NCI-H524 (cell line): ENCODE measurements around the gene TSHZ2.

Experiments used
- DNase-seq, 2 experiments: peaks; one replicate each; lab custom pipeline; 2025; lab: John Stamatoyannopoulos, UW

The TSHZ2 gene

GRCh38 chr20:53027089-53027488, 54.9 kb downstream of the TSHZ2 start:
- DNase-seq = no peak

DNA sequence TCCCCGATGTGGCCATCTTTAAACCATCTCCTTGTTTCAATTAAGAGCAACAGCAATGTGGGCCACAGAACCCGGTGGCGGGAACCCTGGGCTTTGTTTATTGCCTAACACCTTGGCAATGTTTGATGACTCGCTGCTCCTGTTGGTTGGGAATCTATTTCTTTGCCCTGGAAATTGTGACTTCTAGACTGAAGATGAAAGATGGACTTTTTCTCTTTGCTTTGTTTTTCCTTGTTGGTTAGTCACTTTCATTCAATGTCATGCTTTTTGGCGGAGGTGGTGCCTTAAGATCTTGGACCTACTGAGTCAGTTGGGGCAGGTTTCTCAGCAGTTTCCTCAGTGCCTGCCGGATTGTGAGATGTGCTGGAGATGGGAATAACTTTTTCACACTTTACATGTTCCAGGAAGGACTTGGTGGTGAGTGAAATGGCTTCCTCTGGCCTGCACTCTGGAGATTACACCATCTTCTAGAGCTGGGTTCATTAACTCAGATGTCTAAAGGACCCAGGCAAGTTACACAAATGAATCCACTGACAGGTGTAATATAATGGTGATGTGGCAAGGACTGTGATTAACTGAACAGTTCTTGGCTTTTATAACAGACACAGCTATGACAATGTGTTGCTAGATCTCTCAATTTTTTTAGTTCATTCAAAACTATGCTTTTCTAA, 56.3 kb downstream of the TSHZ2 start:
- no peak for DNase-seq

DNA sequence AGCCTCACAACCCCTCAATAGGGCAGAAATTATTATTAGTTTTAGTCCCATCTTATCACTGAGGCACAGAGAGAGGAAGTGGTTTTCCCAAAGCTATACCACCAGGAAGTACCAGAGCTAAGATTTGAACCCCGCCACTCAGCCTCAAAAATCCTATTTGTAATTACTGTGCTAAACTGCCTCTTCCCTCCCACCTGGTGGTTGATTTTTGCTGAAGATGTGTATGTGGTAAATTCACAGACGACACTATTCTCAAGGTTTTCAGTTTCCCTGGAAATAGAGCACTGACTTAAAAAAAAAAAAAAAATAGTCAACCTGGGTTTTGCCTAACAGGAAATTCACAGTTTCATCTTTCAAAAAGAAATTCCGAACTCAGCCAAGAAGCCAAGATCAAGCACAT, 57.9 kb downstream of the TSHZ2 start:
- DNase-seq = no peak

GRCh38 chr20:53032046-53032445, 59.9 kb downstream of the TSHZ2 start:
- no peak for DNase-seq

DNA sequence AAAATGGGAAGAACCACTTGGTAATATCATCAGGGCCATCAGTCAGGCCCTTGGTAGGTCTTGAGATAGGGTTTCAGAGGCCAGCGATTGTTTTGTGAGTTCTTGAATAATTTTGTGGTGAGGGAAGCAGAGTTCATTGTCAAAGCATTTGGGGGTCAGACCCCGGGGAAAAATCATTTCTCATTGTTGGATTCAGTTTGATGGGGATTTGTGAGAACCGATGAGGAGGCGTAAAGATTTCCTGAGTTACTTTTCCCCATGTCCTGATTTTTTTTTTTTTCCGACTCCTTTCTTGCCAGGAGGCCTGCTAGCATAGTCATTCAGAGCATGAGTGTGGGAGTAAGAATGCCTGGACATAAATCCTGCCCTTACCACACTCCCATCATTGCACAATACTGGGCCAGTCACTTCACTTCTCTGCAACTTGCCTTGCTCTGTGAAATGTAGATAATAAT, 60.3 kb downstream of the TSHZ2 start:
- DNase-seq = no peak

- DNase-seq = no peak
Observed at GRCh38 chr20:53033176-53033575, 61.0 kb downstream of the TSHZ2 start.

- peak in 1 of 2 experiments; percentile 16 for DNase-seq
Observed at GRCh38 chr20:53034899-53035298, 62.7 kb downstream of the TSHZ2 start.

GRCh38 chr20:53036992-53037391, 64.8 kb downstream of the TSHZ2 start:
- DNase-seq = no peak

DNA sequence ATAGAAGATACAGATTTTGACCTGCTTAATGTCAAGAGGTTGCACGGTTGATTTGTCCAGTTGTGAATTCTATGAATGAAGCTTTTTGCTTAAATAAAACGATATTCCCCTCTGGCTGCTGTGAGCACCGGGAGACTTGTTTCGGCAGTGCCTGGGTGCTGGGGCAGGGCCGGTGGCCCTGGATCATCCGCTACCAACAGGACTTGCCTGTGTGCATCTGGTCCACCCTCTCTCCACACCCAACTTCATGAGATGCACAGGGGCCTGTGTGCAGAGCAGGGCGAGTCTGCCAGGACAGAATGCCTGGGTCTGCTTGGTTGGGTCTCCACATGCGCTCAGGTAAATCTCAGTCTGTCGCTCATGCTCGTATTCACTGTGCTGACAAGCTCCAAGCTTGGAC, 65.5 kb downstream of the TSHZ2 start:
- no peak for DNase-seq

- no peak for DNase-seq
Observed at GRCh38 chr20:53038299-53038698, 66.1 kb downstream of the TSHZ2 start.

- DNase-seq = peak; percentile 10 to 51
Observed at GRCh38 chr20:53040693-53041589, 68.8 kb downstream of the TSHZ2 start.

GRCh38 chr20:53042521-53042920, 70.4 kb downstream of the TSHZ2 start:
- DNase-seq = no peak

GRCh38 chr20:53044296-53044695, 72.1 kb downstream of the TSHZ2 start:
- no peak for DNase-seq

DNA sequence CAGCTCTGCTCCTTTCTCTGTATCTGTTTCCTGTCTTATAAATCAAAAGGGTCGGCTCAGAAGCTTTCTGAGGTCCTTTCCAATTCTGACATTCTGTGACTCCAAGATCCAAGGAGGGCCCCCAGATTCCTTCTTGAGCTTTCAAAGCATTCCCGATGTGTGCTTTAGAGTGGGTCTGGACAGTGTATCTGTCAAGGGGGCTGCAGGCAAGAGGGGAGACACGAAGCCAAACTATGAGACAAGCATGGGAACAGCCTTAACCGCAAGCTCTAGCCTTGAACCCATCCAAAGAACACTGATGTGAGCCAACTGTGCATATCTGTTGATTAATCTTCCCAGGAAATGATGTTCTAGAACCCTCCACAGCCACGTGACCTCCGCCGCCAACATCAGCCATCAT, 73.8 kb downstream of the TSHZ2 start:
- DNase-seq = no peak

- DNase-seq = no peak
Observed at GRCh38 chr20:53047203-53047602, 75.0 kb downstream of the TSHZ2 start.

DNA sequence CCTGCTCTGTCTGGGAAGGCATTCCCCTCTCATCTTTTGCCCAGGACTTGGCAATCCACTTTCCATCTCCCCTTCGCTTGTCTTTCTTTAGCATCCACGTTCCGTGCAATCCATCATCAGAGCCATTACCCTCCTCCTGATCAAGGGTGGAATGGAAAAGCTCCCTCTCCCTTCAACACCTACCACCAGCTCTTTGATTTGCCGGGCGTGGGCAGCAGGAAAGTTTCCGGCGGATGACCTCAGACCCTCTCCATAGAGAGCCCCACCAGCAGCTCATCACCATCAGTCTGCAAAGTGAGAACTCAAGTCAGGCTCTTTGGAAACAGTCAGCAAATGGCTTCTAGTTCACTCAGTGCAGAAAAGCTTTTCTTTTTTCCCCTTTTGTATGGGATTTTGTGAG, 76.2 kb downstream of the TSHZ2 start:
- no peak for DNase-seq

GRCh38 chr20:53050338-53050737, 78.2 kb downstream of the TSHZ2 start:
- DNase-seq = no peak

DNA sequence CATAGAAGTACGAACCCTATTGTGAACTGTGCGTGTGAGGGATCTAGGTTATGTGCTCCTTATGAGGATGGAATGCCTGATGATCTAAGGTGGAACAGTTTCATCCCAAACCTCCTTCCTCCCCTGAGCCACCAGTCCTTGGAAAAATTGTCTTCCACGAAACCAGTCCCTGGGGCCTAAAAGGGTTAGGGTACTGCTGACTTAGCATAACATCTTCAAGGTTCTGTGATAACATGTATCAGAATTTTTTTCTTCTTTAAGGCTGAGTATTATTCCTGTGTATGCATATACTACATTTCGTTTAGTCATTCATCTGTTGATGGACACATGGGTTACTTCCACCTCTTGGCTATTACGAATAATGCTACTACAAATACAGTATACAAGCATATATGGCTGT, 80.2 kb downstream of the TSHZ2 start:
- DNase-seq = no peak

DNA sequence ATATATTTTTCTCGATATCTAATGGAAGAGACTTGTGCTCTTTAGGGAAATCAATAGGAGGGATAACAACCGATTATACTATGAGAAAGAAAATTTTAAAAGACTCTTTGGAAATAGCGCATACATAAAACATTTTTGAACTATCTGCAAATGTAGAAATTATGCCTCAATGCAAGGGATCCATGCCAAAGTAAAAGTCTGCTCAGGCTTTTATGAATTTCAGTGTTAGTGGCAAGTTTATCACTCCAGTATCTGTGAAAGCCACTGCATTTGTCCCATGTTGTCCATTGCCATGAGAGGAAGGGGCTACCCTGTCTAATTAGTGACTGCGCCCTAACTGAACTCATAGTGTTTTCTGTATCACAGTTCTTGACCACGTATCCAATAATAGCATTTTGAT, 81.4 kb downstream of the TSHZ2 start:
- DNase-seq = no peak

DNA sequence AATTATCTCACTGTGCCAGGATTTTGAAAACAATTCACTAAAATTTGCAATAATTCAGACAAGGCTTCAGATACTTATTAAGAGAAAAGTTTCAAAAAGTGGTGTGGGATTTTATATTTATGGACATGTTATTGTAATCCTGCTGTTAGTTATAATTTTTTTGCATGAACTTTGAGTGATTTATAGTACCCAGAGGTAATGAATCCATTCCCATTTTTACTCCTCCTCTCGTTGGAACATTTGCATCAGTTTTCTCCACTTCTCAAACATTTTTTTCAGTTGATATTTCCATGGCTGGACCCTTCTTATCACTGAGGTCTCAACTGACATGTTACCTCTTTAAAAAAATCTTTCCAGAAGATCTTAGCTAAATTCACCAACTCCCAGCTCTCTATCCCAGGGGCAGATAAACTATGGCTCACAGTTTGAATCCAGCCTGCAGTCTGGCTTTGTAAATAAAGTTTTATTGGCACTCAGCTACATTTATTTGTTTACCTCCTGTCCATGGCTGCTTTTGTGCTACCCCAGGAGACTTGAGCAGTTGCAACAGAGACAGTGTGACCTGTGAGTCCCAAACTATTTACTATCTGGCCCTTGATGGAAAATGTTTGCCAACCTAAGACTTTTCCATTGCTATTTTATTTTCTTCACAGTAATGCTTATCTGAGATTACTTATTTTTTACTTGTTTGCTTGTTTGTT, 83.4 kb downstream of the TSHZ2 start:
- DNase-seq = no peak

DNA sequence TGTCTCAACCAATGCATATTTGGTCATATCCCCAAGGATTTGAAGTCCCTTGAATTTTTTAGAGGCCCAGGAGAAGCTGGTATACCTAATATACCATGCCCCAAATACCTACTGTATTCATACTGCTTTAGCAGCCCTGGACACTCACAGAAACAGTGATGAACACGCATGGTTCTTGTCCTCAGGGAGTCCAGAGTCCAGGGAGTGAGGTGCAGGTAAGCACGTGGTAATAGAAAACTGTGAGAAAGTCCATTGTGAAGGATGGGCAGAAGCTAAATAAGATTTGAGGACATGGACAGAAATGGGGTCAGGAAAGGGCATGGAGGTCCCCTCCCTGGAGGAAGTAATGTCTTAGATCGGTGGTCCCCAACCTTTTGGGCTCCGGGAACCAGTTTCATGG, 85.4 kb downstream of the TSHZ2 start:
- no peak for DNase-seq

DNA sequence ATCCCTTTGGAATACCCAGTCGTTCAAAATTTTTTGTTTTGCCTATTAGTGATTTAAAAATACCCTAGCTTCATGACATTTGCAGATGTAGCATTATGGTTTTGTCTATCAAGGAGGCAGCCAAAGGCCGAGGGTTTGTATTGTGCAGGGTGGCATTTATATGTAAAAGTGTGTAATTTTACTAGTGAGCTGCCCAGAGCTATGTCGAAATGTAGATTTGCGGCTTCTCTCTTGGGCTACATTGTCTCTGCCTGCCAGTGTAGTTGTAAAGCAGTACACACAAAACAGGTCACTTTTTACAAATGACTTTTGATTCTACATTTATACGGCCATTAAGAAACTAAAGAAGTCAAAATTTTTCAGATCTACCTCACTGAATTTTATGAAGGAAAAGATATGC, 87.7 kb downstream of the TSHZ2 start:
- no peak for DNase-seq
